ENCODE measurements around the gene KNDC1. TPM values are rescaled to one million over a fixed set of nuclear protein-coding genes. Genes with fewer than 3 reads are reported as not detected.
"Not testable (repeated sequence)": the region's sequence is repeated elsewhere in the genome, so short reads cannot be mapped to it uniquely, and the experiment has no call there.

KNDC1 gene
- total RNA-seq, 1 experiment from 2014 or later: 1.2 TPM

DNA sequence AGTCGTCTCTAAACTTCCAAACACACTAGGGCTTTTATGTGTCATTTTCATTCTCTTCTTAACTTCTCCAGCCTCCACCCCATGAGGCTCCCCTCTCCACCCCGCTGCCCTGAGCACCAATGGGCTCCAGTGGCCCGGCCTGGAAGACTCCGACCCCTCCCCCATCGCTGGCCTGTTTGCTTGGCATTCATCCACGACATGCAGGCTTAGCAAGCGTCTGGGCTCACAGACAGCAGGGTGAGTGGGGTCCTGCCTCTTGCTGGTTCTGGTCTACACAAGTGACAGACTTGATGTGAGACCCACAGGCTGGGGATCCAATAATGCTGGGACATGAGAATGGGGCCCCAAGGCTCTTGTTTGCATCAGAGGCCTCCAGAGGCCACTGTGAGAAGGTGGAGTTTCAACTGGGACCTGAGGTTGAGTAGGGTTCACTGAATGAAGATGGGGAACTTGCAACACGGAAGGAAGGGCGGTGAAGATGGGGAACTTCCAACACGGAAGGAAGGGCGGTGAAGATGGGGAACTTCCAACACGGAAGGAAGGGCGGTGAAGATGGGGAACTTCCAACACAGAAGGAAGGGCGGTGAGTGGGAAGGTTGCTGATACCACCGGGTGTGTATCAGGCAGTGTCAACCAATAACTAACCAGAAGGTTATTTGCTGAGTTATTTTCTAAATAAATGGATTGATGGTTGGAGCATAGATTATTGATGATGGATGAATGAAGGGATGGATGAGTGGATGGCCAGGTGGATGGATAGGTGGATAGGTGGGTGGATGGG lies 14.0 kb downstream of the KNDC1 start:
- Mint-ChIP-seq H3K9me3 (ENCODE audit: low read depth, unreplicated experiment) (peaks cover 11% of the 10 kb centered on the region), H3K4me1 (ENCODE audit: low read depth, unreplicated experiment) (no peaks in the 10 kb centered on the region), H3K4me3 (ENCODE audit: low read depth, unreplicated experiment) (no peak overlapping the region), H3K27me3 (ENCODE audit: unreplicated experiment) (peaks cover 14% of the 10 kb centered on the region), H3K36me3 (ENCODE audit: insufficient read depth, unreplicated experiment) (no peaks in the 10 kb centered on the region), H3K27ac (ENCODE audit: unreplicated experiment) (no peak overlapping the region)
- TF ChIP-seq, protein P1, sequence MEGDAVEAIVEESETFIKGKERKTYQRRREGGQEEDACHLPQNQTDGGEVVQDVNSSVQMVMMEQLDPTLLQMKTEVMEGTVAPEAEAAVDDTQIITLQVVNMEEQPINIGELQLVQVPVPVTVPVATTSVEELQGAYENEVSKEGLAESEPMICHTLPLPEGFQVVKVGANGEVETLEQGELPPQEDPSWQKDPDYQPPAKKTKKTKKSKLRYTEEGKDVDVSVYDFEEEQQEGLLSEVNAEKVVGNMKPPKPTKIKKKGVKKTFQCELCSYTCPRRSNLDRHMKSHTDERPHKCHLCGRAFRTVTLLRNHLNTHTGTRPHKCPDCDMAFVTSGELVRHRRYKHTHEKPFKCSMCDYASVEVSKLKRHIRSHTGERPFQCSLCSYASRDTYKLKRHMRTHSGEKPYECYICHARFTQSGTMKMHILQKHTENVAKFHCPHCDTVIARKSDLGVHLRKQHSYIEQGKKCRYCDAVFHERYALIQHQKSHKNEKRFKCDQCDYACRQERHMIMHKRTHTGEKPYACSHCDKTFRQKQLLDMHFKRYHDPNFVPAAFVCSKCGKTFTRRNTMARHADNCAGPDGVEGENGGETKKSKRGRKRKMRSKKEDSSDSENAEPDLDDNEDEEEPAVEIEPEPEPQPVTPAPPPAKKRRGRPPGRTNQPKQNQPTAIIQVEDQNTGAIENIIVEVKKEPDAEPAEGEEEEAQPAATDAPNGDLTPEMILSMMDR (IDR thresholded peaks at IDR 0.05; ENCODE audit: unreplicated experiment): no peak
- intact Hi-C loops (cut with micrococcal nuclease; ENCODE audit: unreplicated experiment): no loop called here
- CTCF ChIA-PET: no interaction called here
- no peak for DNase-seq
- no TSS peak for BruUV-seq (replicated peaks)

DNA sequence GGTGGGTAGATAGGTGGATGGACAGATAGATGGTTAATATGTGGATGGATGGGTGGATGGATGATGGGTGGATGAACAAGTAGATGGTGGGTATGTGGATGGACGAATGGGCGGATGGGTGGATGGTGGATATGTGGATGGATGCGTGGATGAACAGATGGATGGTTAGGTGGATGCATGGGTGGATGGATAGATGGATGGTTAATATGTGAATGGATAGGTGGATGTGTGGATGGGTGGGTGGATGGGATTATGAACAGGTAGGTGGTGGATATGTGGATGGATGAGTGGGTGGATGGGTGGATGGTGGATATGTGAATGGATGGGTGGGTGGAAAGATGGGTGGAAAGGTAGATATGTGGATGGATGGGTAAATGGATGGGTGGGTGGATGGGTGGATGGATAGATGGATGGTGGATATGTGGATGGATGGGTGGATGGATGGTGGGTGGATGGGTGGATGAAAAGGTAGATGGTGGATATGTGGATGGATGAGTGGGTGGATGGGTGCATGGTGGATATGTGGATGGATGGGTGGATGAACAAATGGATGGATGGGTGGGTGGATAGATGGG lies 14.8 kb downstream of the KNDC1 start:
- CTCF ChIA-PET: no interaction called here
- H3K27ac Mint-ChIP-seq (ENCODE audit: unreplicated experiment): no peak overlapping the region
- TF ChIP-seq, protein P1 (IDR thresholded peaks at IDR 0.05; ENCODE audit: unreplicated experiment): no peak
- H3K9me3 Mint-ChIP-seq (ENCODE audit: low read depth, unreplicated experiment): peaks cover 11% of the 10 kb centered on the region
- H3K27me3 Mint-ChIP-seq (ENCODE audit: unreplicated experiment): peaks cover 14% of the 10 kb centered on the region
- intact Hi-C loops (cut with micrococcal nuclease; ENCODE audit: unreplicated experiment): no loop called here
- BruUV-seq (replicated peaks): no TSS peak
- H3K36me3 Mint-ChIP-seq (ENCODE audit: insufficient read depth, unreplicated experiment): no peaks in the 10 kb centered on the region
- no peak for DNase-seq
- no peaks in the 10 kb centered on the region for H3K4me1 Mint-ChIP-seq (ENCODE audit: low read depth, unreplicated experiment)
- no peak overlapping the region for H3K4me3 Mint-ChIP-seq (ENCODE audit: low read depth, unreplicated experiment)

DNA sequence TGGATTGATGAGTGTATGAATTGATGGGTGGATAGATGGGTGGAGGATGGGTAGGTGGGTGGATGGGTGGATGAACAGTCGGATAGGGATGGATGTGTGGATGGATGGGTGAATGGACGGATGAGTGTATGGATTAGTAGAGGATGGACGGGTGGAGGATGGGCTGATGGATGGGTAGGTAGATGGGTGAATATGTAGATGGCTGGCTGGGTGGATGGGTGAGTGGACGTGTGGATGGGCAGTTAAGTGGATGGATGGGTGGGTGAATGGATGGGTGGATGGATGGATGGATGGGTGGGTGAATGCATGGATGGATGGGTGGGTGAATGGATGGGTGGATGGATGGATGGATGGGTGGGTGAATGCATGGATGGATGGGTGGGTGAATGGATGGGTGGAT lies 15.6 kb downstream of the KNDC1 start:
- H3K4me3 Mint-ChIP-seq (ENCODE audit: low read depth, unreplicated experiment); H3K36me3 Mint-ChIP-seq (ENCODE audit: insufficient read depth, unreplicated experiment); BruUV-seq (replicated peaks); intact Hi-C loops (cut with micrococcal nuclease; ENCODE audit: unreplicated experiment); H3K4me1 Mint-ChIP-seq (ENCODE audit: low read depth, unreplicated experiment); H3K27ac Mint-ChIP-seq (ENCODE audit: unreplicated experiment); DNase-seq; CTCF ChIA-PET: not testable (repeated sequence)
- peaks cover 14% of the 10 kb centered on the region for H3K27me3 Mint-ChIP-seq (ENCODE audit: unreplicated experiment)
- H3K9me3 Mint-ChIP-seq (ENCODE audit: low read depth, unreplicated experiment): peaks cover 11% of the 10 kb centered on the region

DNA sequence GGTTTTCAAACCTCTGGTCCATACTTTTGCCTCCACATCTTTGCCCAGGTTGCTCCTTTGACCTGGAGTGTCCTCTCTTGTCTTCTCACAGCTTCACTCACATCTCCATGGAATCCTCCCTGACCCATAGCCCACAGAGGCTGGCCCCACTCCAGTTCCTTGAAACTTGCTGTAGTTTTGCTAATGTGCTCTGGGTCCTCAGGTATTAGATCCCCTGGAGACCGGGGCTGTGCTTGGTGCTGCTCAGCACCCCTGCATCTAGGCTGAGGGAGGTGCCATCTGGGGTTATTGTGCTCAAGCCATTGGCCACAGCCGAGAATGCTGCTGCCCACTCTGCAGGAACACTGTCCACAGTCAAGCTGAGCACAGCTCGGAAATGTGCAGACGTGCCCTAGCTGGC lies 16.5 kb downstream of the KNDC1 start:
- DNase-seq: no peak
- no peaks in the 10 kb centered on the region for H3K36me3 Mint-ChIP-seq (ENCODE audit: insufficient read depth, unreplicated experiment)
- H3K9me3 Mint-ChIP-seq (ENCODE audit: low read depth, unreplicated experiment): peaks cover 11% of the 10 kb centered on the region
- no peak overlapping the region for H3K27ac Mint-ChIP-seq (ENCODE audit: unreplicated experiment)
- intact Hi-C loops (cut with micrococcal nuclease; ENCODE audit: unreplicated experiment): no loop called here
- TF ChIP-seq, protein P1 (IDR thresholded peaks at IDR 0.05; ENCODE audit: unreplicated experiment): no peak
- CTCF ChIA-PET: no interaction called here
- H3K4me3 Mint-ChIP-seq (ENCODE audit: low read depth, unreplicated experiment): no peak overlapping the region
- BruUV-seq (replicated peaks): no TSS peak
- peaks cover 14% of the 10 kb centered on the region for H3K27me3 Mint-ChIP-seq (ENCODE audit: unreplicated experiment)
- no peaks in the 10 kb centered on the region for H3K4me1 Mint-ChIP-seq (ENCODE audit: low read depth, unreplicated experiment)

Measured in Calu3 (cell line).